GM18519 (cell line): ENCODE data around the gene C1orf35.
"Not testable (repeated sequence)": the region's sequence is repeated elsewhere in the genome, so short reads cannot be mapped to it uniquely, and the experiment has no call there.

Experiments
- ATAC-seq: cut with Tn5 transposase; IDR thresholded peaks from one replicate; pipeline ENCODE4 v1.9.1; 2021; ENCODE audit warnings: mild to moderate bottlenecking, moderate library complexity; ENCODE audit not compliant: unreplicated experiment, low FRiP score

The C1orf35 gene

DNA sequence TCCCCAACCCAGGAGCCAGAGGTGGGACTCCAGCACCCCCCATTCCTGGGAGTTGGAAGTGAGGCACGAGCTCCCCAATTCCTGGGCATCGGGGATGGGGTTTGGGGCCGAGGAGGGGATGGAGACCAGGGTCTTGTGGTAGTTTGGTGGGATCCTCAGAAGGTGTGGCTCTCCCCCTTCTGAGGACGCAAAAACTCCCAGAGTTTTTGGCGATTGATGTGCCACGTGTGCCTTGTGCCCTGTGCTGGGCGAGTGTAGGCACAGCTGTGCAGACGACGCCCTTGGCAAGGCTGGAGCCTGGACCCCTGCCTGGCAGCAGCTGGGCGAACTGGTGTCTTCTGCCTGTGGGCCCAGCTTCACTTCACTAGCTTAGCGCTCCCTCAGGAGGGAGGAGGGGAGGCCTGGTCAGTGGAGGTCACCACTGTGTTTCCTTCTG is 39.6 kb upstream of the C1orf35 start:
- ATAC-seq, result no peak

- no peak for ATAC-seq
Measured at GRCh38 chr1:228142155-228142691, 39.1 kb upstream of the C1orf35 start.

DNA sequence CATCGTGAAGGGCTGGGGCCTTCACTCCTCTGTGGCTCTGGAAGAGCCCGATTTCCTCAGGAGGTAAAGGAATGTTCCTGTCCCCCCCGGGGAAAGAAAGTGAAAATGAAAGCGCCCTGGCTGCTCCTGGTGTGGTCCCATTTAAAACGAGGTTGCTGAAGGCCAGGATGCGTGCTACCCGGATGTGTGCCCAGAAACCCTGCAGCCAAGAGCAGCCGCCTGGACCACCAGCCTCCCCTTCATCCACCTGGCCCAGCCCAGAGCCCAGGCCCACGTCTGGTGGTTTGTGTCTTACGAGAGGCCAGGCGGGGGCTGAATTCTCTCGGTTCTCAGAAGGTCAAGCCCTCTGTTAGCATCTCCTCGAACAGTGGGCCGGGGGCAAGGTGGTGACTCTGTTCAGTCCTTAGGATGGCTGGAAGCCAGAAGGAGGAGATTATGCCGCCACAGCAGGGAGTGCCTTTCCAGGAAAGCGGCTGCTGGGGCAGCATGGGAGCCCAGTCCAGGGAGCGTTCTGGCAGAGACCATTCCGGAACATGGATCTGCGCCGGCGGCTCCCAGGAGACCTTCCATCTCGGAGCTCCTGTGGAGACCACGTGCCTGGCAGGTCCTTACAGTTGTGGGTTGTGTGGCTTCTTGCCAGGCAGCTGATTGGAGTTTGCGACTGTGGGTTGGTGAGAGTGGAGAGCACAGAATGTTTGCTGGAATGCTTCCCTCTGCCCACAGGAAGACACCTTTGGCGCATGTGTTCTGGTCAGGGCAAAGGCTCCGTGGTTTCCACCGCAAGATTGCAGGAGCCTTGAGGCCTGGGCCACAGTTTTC is 38.3 kb upstream of the C1orf35 start:
- no peak for ATAC-seq

DNA sequence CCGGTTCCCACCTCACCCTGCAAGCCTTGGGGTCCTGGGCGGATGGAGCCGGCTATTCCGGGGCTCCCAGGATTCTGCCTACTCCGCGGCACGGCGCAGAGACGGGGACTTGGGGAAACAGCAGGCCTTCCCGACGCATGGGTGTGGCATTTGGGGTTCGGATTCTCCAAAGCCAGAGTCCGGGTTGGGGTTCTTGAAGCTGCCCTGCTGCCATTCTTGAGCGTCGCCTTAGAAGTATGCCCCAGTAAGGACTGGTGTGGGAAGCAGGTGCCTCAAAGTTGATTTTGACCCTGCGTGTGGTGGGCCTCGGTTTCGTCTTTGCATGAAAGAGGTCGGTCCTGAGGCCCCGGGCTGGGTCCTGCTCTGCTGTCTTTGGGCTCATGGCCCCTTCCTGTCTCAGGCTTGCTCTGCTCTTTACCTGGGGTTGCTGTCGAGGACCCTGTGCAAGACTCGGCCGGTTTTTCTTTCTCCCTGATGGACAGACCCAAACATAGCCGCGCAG is 37.6 kb upstream of the C1orf35 start:
- no peak for ATAC-seq

DNA sequence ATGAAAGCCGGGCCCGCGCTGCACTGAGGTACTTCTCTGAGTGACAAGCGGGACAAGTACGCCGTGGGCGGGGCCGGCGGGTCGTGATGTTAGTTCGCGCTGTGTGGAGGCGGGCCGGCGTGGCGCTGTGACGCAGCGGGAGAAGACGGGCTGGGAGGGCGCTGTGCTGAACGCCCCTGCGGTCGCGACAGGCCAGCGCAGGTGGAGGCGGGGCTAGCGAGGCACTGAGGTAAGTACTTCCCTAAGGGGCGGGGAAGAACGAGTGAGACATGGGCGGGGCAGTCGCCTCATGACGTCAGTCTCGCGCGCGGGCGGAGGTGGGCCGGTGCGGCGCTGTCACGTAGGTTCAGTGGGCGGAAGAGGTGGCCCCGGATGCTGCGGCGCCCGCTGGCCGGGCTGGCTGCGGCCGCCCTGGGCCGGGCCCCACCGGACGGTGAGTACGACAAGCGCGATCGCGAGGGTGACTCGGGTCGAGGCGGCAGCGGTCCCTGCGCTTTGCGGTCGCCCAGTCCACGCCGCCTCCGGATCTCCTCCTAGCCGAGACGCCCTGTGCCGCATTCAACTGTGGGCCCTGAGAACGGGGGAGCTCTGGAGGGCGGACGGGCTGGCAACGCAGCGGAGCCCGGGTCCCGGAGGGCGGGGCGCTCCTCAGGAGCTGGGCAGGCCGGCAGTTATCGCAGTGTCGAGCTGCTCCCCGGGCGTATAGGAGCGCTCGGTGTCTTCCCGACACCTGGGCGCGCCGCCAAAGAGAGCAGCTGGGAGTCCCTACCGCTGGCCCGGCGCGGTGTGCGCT is 37.0 kb upstream of the C1orf35 start, which contains the start of gene GUK1:
GUK1 (plus strand) TSS at position 349 of the 793 bp plus-strand sequence; CDS start at position 373, 24 bp downstream.
- ATAC-seq, result peak; percentile 91

DNA sequence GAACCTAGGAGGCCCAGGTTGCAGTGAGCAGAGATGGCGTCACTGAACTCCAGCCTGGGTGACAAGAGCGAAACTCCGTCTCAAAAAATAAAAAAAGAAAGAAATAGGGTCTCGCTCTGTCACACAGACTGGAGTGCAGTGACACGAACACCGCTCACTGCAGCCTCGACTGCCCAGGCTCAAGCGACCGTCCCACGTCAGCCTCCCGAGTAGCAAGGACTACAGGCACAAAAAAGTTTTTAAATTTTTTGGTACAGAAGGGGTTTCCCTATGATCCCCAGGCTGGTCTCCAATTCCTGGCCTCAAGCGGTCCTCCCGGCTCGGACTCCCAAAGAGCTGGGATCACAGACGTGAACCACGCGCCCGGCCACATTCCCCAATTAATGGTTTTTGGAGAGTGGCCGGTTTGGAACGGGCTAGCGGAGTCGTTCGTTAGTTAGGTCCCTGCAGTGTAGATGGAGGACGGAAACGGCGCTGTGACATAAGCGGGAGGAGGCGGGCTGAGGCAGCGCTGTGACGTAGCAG is 36.3 kb upstream of the C1orf35 start:
- no peak for ATAC-seq

- no peak for ATAC-seq
Measured at GRCh38 chr1:228136901-228137300, 33.8 kb upstream of the C1orf35 start.

DNA sequence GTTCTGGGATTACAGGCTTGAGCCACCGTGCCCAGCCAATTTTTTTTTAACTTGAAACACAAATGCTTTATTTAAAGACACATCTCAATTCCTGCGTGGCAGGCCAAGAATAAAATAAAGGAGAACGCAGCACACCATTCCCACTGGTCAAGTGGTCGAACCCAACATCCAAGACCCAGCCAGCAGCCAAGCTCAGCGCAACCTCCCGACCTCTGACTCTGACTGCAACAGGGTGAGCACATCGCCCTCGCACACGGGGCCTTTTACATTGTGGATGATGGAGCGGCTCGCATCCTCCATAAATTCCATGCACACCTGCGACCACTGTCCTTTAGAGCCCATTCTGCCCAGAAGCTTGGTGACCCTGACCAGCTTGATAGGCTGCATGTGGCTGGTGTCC is 31.5 kb upstream of the C1orf35 start:
- no peak for ATAC-seq

GRCh38 chr1:228131766-228132165 is 28.6 kb upstream of the C1orf35 start:
- no peak for ATAC-seq

DNA sequence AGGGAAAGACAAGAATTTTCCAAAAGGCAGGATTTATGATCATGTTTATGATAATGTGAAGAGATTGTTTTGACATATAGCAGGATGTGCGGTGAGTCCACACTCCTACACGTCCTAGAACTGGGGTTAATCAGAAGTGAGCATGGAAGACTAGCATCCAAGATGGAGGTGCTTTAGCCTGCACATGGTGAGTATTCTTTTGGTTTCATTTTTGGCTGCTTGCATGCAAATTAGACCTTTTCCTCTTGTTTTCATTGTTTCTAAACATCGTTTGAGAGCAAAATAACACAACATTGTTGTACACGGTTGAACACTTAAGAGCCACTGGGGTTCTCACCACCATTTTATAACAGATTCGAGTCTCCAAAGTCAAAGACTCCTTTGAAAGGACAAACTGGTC is 22.1 kb upstream of the C1orf35 start:
- no peak for ATAC-seq

DNA sequence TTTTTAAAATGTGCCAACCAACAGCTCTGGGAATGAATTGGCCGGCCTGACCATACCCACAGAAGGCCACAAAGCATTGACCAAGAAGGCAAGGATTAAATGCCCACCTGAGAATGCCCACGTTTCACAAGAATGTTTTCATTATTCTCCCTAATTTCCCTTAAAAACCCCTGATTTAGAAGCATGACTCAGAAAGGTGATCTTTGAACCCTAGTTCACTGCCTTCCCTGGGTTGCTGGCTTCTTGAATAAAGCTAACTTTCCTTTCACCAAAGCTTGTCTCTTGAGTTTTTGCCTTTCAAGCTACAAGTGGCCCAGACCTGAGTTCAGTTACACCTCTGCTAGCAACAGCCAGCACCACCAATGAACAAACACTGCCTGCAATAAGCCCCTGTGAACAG is 20.4 kb upstream of the C1orf35 start:
- ATAC-seq, result no peak

DNA sequence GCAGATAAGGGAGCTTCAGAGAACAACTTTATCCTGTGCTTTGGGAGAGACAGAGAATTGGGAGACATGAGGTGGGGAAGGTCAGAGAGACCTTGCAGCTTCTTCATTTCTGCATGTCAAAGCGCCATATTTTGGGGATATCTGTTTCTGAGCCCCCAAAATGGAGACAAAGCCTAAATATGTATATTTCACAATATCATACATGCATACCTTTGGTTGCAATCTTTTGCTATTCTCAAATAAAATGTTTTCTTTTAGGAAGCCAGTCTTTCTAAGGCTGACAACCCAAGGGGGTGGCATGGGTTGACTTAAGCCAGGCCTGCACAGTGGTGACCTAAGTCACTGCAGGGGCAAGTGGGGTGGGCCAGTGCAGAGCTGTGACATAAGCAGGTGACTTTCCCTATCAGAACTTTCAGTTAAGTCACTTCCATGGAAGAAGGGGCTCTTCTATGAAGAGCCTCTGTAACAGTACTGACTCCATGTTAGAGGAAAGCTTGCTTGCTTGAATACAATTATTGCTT is 19.9 kb upstream of the C1orf35 start:
- no peak for ATAC-seq

GRCh38 chr1:228120857-228121489 is 17.8 kb upstream of the C1orf35 start:
- no peak for ATAC-seq

DNA sequence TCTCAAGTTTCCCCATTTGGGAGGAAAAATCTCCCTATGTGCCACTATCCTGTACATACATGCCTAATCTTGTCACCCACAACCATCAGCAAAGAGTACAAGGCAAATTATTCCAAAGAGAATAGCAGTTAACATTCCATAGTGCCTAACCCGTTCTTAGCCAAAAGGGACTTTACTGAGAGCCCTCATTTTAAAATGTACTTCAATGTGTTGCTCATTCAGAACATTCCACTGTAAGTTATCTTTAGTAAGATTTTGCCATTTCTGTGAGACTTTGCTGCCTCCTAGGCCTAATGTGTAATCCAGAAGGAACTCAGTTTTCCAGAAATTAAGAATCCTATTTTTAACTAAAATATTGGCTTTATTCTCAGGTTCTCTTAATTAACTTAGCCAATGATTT is 17.2 kb upstream of the C1orf35 start:
- ATAC-seq, result no peak

DNA sequence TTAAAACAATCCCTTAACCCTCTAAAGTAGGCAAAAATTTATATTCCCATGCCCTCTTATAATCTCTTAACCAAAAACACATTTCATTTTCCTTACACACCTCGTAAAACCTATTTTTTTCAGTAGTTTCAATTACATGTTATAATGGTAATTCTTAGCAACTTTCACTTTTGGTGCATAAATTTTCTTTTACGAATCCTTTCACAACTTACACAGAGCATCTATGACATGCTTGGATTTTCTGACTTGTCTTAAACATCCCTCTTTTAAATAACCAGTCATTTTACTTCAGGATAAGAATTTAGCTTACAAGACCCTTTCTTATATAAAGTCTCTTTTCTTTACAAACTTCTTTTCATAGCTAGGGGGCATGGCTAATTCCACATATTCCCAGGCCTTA is 14.9 kb upstream of the C1orf35 start:
- no peak for ATAC-seq

DNA sequence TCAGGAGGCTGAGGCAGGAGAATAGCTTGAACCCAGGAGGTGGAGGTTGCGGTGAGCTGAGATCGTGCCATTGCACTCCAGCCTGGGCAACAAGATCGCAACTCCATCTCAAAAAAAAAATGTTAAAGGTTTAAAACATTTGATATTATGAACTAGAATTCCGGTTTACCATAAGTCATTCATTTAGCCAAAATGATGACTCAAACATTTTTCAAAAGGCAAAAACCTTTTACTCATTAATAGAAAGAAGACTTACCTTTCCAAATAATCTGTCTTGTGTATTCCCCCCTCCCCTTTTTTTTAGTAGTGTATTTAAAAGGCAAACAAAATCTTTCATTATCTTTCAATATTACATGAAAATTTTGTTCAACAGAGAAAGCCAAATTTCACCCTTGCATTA is 14.2 kb upstream of the C1orf35 start:
- no peak for ATAC-seq

DNA sequence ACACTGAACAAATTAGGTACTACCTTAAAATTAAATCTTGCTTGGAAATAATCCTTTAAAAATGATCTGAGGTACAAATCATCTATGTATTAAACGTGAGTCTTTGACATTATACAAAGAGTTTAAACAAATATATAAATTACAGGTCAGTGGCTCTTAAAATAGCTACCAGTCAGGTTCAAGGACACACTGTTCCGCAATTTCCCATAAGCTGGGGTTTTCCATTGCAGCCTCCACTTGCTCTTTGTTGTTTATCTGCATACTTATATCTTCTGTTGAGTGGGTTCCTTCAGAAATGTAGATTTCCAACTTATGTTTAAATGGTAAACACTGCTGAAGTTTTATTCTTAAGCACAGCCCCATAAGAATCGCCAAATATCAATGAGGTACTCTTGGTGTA is 11.7 kb upstream of the C1orf35 start:
- no peak for ATAC-seq

GRCh38 chr1:228112617-228113016 is 9.5 kb upstream of the C1orf35 start:
- ATAC-seq, result no peak

- ATAC-seq, result no peak
Measured at GRCh38 chr1:228112167-228112566, 9.0 kb upstream of the C1orf35 start.

- ATAC-seq, result not testable (repeated sequence)
Measured at GRCh38 chr1:228111315-228111714, 8.2 kb upstream of the C1orf35 start.
